SU-DHL-6 (cell line): ENCODE data around the gene RAB31.

Source experiments
- H2AFZ ChIP-seq: fragments of 200-600 bp; sonication (generic); 2 replicates; pipeline ENCODE4 v1.6.1; 2014; ENCODE audit warnings: low read depth, mild to moderate bottlenecking, moderate library complexity, mixed read lengths, antibody characterized with exemption, low read length; ENCODE audit not compliant: severe bottlenecking
- H3F3A ChIP-seq: fragments of 200-600 bp; shearing (Covaris generic); 2 replicates; pipeline ENCODE4 v1.6.0; 2016; ENCODE audit warnings: antibody characterized with exemption, mild to moderate bottlenecking; ENCODE audit not compliant: insufficient read depth
- H3K27ac ChIP-seq: fragments of 200-600 bp; sonication (generic); 2 replicates; pipeline ENCODE4 v1.5.1; 2016; ENCODE audit warnings: low read depth, mild to moderate bottlenecking, low read length, moderate library complexity, mixed read lengths
- H3K27me3 ChIP-seq: fragments of 200-600 bp; sonication (generic), shearing (Covaris generic); 2 replicates; pipeline ENCODE4 v1.6.0; 2014; ENCODE audit warnings: mild to moderate bottlenecking, low read length
- H3K36me3 ChIP-seq: fragments of 200-600 bp; sonication (generic); 2 replicates; pipeline ENCODE4 v1.6.1; 2014; ENCODE audit warnings: mild to moderate bottlenecking, low read length, mixed read lengths
- H3K4me2 ChIP-seq: fragments of 300-600, 200-600 bp; shearing (Covaris generic), sonication (generic); 2 replicates; pipeline ENCODE4 v1.6.0; 2014; ENCODE audit warnings: low read length, low read depth, mild to moderate bottlenecking; ENCODE audit not compliant: poor library complexity, severe bottlenecking
- H3K4me3 ChIP-seq: fragments of 200-600 bp; sonication (generic); 2 replicates; pipeline ENCODE4 v1.5.1; 2014; ENCODE audit warnings: antibody characterized with exemption, low read length, mild to moderate bottlenecking, mixed read lengths; ENCODE audit not compliant: insufficient read depth, poor library complexity, severe bottlenecking
- H3K79me2 ChIP-seq: fragments of 200-600 bp; sonication (generic); 2 replicates; pipeline ENCODE4 v1.6.1; 2014; ENCODE audit warnings: mild to moderate bottlenecking, low read length, moderate library complexity; ENCODE audit not compliant: insufficient read depth
- H3K9ac ChIP-seq: fragments of 200-600 bp; sonication (generic); 2 replicates; pipeline ENCODE4 v1.7.0; 2014; ENCODE audit warnings: mild to moderate bottlenecking, low read length
- H3K9me2 ChIP-seq: fragments of 200-600 bp; sonication (generic); replicated peaks from 2 replicates; pipeline ENCODE4 v1.6.1; 2014; ENCODE audit warnings: low read length; ENCODE audit not compliant: insufficient read depth
- H3K9me3 ChIP-seq: fragments of 200-600 bp; sonication (generic); 2 replicates; pipeline ENCODE4 v1.6.1; 2014; ENCODE audit warnings: low read length, mixed read lengths; ENCODE audit not compliant: insufficient read depth
- H4K20me1 ChIP-seq: fragments of 200-600 bp; sonication (generic); 2 replicates; pipeline ENCODE4 v1.6.1; 2014; ENCODE audit warnings: low read depth, mild to moderate bottlenecking, antibody characterized with exemption, low read length, moderate library complexity, mixed read lengths
- EZH2phosphoT487 ChIP-seq: fragments of 200-600 bp; sonication (generic), shearing (Covaris generic); conservative IDR thresholded peaks from 2 replicates; pipeline ENCODE4 v1.6.1; 2018; ENCODE audit warnings: mild to moderate bottlenecking, antibody characterized with exemption, low read length, moderate library complexity, mixed read lengths
- TF ChIP-seq, protein P1 (sequence below): fragments of 200-600 bp; sonication (generic); IDR thresholded peaks from one replicate; pipeline ENCODE4 v1.5.1; 2017; ENCODE audit warnings: antibody characterized with exemption, mild to moderate bottlenecking, low read length, moderate library complexity; ENCODE audit not compliant: insufficient read depth, poor library complexity, severe bottlenecking

Gene RAB31

DNA sequence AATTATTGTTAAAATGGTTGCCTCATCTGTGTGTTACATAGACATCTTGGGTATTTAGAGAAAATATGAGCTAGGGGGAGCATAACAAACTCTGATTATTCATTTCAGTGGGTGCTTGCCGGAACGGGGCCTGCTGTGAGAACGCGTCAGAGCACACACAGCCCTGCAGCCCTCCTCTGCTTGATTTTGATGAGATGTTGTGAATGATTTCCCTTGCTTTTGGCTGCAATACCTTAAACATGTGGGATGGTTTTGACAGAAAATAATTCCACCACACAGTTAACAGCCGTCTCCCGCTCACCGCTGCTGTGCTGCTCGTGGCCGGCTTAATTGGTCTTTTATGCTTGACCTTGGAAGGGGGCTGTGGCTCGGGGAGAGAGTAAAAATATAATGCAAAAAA is 127.7 kb downstream of the RAB31 start:
- TF ChIP-seq, protein P1, sequence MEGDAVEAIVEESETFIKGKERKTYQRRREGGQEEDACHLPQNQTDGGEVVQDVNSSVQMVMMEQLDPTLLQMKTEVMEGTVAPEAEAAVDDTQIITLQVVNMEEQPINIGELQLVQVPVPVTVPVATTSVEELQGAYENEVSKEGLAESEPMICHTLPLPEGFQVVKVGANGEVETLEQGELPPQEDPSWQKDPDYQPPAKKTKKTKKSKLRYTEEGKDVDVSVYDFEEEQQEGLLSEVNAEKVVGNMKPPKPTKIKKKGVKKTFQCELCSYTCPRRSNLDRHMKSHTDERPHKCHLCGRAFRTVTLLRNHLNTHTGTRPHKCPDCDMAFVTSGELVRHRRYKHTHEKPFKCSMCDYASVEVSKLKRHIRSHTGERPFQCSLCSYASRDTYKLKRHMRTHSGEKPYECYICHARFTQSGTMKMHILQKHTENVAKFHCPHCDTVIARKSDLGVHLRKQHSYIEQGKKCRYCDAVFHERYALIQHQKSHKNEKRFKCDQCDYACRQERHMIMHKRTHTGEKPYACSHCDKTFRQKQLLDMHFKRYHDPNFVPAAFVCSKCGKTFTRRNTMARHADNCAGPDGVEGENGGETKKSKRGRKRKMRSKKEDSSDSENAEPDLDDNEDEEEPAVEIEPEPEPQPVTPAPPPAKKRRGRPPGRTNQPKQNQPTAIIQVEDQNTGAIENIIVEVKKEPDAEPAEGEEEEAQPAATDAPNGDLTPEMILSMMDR = no peak
- TF ChIP-seq EZH2phosphoT487 = no peak
- H3K9me3 ChIP-seq = no peaks in the 10 kb centered on the region
- H3K27ac ChIP-seq = no peak overlapping the region
- no peaks in the 10 kb centered on the region for H3K36me3 ChIP-seq
- H2AFZ ChIP-seq = no peak overlapping the region
- H3K9ac ChIP-seq = no peak overlapping the region
- H4K20me1 ChIP-seq = no peaks in the 10 kb centered on the region
- no peaks in the 10 kb centered on the region for H3K27me3 ChIP-seq
- H3F3A ChIP-seq = no peaks in the 10 kb centered on the region
- no peaks in the 10 kb centered on the region for H3K9me2 ChIP-seq
- no peaks in the 10 kb centered on the region for H3K79me2 ChIP-seq
- no peak overlapping the region for H3K4me3 ChIP-seq
- H3K4me2 ChIP-seq = no peak overlapping the region

DNA sequence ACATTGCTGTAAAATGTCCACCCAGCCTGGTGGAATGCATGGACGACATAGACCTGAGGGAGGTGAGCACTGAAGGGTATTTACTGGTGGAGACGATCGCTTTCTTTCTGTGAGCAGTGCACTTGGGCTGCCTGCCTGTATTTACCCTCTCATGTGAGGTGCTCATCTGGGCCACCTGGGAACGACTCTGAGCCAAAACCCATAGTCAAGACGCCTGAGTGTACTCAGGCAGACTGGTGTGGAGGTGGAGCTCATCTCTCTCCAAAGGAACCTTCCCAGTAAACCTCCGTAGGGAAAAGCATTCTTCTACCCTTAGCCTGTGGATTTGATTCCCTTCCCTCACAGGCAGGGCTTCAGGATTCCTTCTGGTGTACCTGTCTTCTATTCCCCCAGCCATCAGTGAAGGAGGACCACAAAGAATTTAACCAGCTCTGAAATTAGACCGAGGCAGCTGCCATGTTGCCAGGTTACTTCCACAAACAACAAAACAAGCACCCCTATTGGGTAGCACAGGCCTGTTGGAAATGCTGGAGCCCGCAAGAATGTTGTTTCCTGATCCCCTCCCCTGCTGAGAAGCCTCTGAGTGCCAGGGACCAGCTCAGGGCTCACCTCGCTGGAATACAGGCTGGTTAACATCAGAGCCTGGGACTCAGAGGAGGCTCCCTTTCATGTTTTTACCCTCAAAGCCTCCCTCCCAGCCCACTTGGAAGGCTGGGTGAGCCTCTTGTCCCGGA is 130.2 kb downstream of the RAB31 start:
- H3K27me3 ChIP-seq = no peaks in the 10 kb centered on the region
- H3K9me2 ChIP-seq = no peaks in the 10 kb centered on the region
- no peak overlapping the region for H3K27ac ChIP-seq
- H3K36me3 ChIP-seq = no peaks in the 10 kb centered on the region
- no peaks in the 10 kb centered on the region for H3K9me3 ChIP-seq
- TF ChIP-seq, protein P1 = no peak
- no peak for TF ChIP-seq EZH2phosphoT487
- H3F3A ChIP-seq = no peaks in the 10 kb centered on the region
- no peaks in the 10 kb centered on the region for H4K20me1 ChIP-seq
- no peak overlapping the region for H3K4me2 ChIP-seq
- no peak overlapping the region for H3K4me3 ChIP-seq
- H3K9ac ChIP-seq = no peak overlapping the region
- H3K79me2 ChIP-seq = no peaks in the 10 kb centered on the region
- H2AFZ ChIP-seq = no peak overlapping the region

DNA sequence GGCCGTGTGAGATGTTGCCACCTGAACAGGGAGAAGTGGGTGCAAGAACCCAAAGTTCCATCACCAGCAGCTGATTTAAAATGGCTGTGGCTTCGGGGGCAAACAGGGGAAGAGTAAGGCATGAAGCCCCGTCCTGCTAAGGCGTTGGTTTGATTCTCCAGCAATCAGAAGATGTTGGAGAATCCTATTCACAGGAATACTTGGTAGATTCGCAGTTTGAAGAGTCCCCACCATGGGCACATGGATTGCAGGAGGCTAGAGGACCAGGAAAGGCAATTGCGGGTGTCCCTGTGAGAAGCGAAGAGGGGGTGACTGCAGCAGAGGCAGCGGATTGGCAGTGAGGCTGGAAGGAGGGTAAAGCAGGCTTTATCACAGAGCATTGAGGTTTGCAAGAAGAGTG is 131.1 kb downstream of the RAB31 start:
- Histone ChIP-seq H3F3A (no peaks in the 10 kb centered on the region), H3K27me3 (no peaks in the 10 kb centered on the region), H3K9me3 (no peaks in the 10 kb centered on the region), H3K9ac (no peak overlapping the region), H3K4me2 (no peak overlapping the region), H2AFZ (no peak overlapping the region), H3K27ac (no peak overlapping the region), H3K9me2 (no peaks in the 10 kb centered on the region), H3K36me3 (no peaks in the 10 kb centered on the region), H3K79me2 (no peaks in the 10 kb centered on the region), H3K4me3 (no peak overlapping the region), H4K20me1 (no peaks in the 10 kb centered on the region)
- TF ChIP-seq, protein P1 = no peak
- TF ChIP-seq EZH2phosphoT487 = no peak
